ENCODE results near the gene AKR7A2. TPM values are rescaled to one million over a fixed set of nuclear protein-coding genes. Genes with fewer than 3 reads are reported as not detected.

AKR7A2 gene
- total RNA-seq, 2 experiments from 2014 or later = 42.9 to 43.4 TPM

DNA sequence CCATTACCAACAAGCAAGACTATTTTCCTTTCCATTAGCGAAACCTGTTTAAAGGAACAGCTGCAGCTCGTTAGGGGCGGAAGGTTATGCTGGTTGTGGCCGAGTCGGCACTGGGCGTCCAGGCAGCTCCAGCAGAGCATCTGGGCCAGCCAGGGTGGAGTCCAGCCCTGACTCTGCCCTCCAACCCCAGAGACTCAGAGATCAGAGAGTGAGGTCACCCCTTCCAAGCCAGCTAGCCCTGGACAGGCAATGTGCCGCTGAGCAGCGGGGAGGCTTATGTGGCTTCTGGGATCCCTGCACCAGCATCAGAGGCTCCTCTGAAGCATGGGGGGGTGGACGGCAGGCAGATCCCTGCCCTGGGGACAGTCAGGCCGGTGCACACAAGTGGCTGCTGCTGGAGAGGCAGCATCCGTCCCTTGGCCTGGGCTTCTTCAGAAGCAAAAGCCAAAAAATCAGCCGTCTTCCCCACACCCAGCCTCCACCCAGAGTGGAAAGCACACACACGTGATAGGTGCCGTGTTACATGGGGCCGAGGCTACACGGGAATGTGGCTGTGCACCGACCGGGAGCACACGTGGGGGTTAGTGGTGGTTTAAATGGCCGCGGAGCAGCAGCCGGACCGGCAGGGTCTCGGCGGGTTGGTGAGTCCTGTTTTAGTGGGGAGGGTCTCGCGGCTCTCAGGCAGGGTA, 30.3 kb upstream of the AKR7A2 start:
- Mint-ChIP-seq H3K27ac (no peak overlapping the region), H3K4me1 (ENCODE audit: low read depth) (peaks cover 7% of the 10 kb centered on the region), H3K36me3 (ENCODE audit: low read depth) (peaks cover 24% of the 10 kb centered on the region), H3K4me3 (no peak overlapping the region), H3K9me3 (no peaks in the 10 kb centered on the region), H3K27me3 (no peaks in the 10 kb centered on the region)
- DNase-seq (no peak), ATAC-seq (no peak)
- ChIA-PET POLR2A (interaction anchor here (0.6 to 0.8 kb wide), 2 partner anchors 91 to 433 kb away, joined by 3 read pairs; partner anchors contain the start of genes EMC1 and MRTO4), CTCF (interaction anchor here (0.7 to 2.7 kb wide), 14 partner anchors 9 to 319 kb away, joined by 3 to 10 read pairs (median 4); no protein-coding TSS in a partner anchor)
- TF ChIP-seq, protein P1, sequence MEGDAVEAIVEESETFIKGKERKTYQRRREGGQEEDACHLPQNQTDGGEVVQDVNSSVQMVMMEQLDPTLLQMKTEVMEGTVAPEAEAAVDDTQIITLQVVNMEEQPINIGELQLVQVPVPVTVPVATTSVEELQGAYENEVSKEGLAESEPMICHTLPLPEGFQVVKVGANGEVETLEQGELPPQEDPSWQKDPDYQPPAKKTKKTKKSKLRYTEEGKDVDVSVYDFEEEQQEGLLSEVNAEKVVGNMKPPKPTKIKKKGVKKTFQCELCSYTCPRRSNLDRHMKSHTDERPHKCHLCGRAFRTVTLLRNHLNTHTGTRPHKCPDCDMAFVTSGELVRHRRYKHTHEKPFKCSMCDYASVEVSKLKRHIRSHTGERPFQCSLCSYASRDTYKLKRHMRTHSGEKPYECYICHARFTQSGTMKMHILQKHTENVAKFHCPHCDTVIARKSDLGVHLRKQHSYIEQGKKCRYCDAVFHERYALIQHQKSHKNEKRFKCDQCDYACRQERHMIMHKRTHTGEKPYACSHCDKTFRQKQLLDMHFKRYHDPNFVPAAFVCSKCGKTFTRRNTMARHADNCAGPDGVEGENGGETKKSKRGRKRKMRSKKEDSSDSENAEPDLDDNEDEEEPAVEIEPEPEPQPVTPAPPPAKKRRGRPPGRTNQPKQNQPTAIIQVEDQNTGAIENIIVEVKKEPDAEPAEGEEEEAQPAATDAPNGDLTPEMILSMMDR (IDR thresholded peaks at IDR 0.05) = no peak
- intact Hi-C loops (cut with micrococcal nuclease) = loop anchor here (10.0 kb wide), 1 partner anchor 313 kb away; no protein-coding TSS in a partner anchor

DNA sequence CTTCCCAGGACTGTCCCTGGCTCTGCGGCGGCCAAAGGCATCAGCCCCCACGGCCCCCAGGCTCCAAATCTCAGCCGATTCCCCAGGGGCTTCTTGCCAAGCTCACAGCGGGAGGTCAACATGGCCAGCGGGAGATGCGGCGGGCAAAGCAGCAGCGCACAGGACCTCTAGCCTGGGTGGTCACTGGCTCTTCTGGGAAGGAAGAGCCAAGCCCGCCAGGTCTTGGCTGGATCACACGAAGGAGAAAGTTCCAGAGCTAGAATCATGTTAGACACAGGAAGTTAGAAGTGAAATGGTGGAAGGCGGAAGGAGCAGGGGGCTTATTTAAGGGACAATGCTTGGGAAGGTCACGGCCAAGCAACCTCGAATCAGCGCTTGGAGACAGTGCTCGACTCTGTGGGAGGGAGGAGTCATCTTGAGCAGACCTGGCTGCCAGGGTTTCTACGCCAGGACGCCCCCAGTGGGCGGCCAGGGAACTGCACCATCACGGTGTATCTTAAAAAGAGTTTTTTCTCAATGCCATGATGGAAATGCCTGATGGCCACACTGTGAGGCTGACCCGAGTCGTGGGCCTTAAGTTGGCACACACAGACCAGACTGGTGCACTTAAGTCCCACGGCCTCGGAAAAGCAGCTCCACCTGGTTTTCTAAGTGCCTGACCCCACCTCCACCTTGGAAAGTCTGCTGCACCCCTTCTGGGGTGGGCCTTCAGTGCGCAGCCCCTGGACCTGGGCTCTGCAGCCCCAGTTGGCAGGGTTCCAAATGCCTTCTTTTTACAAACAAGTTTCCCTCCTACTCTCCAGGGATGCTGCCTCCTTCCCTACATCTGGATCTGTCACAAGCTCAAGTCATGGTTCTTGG, 29.5 kb upstream of the AKR7A2 start:
- intact Hi-C loops (cut with micrococcal nuclease) = loop anchor here (10.0 kb wide), 1 partner anchor 313 kb away; no protein-coding TSS in a partner anchor
- ATAC-seq = peak; percentile 86
- DNase-seq = peak; percentile 88
- peaks cover 25% of the 10 kb centered on the region for H3K36me3 Mint-ChIP-seq (ENCODE audit: low read depth)
- ChIA-PET POLR2A (interaction anchor here (0.6 kb wide), 1 partner anchor 434 kb away, joined by 3 read pairs; no protein-coding TSS in a partner anchor), CTCF (interaction anchor here (0.5 to 2.7 kb wide), 18 partner anchors 8 to 319 kb away, joined by 3 to 10 read pairs (median 3); no protein-coding TSS in a partner anchor)
- no peaks in the 10 kb centered on the region for H3K9me3 Mint-ChIP-seq
- H3K27ac Mint-ChIP-seq = peak overlapping the region; percentile 57
- H3K4me3 Mint-ChIP-seq = no peak overlapping the region
- peaks cover 15% of the 10 kb centered on the region for H3K4me1 Mint-ChIP-seq (ENCODE audit: low read depth)
- H3K27me3 Mint-ChIP-seq = no peaks in the 10 kb centered on the region
- TF ChIP-seq, protein P1 (IDR thresholded peaks at IDR 0.05) = peak; percentile 92

GRCh38 chr1:19340387-19340937, 28.5 kb upstream of the AKR7A2 start:
- no peak overlapping the region for H3K27ac Mint-ChIP-seq
- ChIA-PET CTCF (interaction anchor here (0.9 to 2.7 kb wide), 5 partner anchors 19 to 313 kb away, joined by 3 to 7 read pairs (median 3); no protein-coding TSS in a partner anchor), POLR2A (no interaction called here)
- DNase-seq = no peak
- H3K27me3 Mint-ChIP-seq = no peaks in the 10 kb centered on the region
- H3K36me3 Mint-ChIP-seq (ENCODE audit: low read depth) = peaks cover 25% of the 10 kb centered on the region
- H3K4me1 Mint-ChIP-seq (ENCODE audit: low read depth) = peaks cover 22% of the 10 kb centered on the region
- TF ChIP-seq, protein P1 (IDR thresholded peaks at IDR 0.05) = no peak
- intact Hi-C loops (cut with micrococcal nuclease) = loop anchor here (10.0 kb wide), 1 partner anchor 314 kb away; no protein-coding TSS in a partner anchor
- no peak overlapping the region for H3K4me3 Mint-ChIP-seq
- H3K9me3 Mint-ChIP-seq = no peaks in the 10 kb centered on the region
- ATAC-seq = no peak

DNA sequence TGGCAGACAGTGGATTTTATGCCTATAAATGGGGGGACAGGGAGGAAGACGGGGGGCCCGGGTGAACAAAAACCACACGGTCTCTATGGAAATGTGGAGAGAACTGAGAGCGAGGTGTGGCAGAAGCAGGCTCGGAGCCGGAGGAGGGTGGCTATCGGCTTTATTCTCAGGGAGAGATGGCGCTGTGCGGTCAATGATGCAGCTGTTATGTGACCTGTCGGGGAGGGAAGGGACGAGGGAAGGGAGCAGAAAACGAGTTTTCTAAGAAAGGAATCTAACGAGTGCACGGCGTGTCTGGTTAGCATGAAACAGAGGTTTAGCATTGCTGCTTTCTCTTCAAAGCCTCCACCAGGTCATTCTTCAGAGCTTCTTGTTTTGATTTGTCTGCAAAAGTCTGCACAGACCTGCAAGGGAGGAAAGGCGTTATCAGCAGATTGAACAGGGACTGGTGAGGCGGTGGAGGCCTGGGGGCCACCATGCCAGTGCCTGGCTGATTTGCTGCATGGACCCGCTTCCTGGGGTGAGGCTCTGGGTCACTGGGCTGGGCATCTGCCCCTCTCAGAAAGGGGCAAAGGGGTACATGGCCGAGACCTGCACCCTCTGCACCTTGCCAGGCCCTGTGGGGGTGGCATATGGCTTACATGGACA, 27.4 kb upstream of the AKR7A2 start:
- Mint-ChIP-seq H3K36me3 (ENCODE audit: low read depth) (peaks cover 25% of the 10 kb centered on the region), H3K4me1 (ENCODE audit: low read depth) (peaks cover 22% of the 10 kb centered on the region), H3K27ac (no peak overlapping the region), H3K4me3 (no peak overlapping the region), H3K27me3 (no peaks in the 10 kb centered on the region), H3K9me3 (no peaks in the 10 kb centered on the region)
- ChIA-PET CTCF (interaction anchor here (1.1 kb wide), 2 partner anchors 8 to 243 kb away, joined by 3 read pairs; no protein-coding TSS in a partner anchor), POLR2A (no interaction called here)
- ATAC-seq (no peak), DNase-seq (no peak)
- intact Hi-C loops (cut with micrococcal nuclease) = no loop called here
- TF ChIP-seq, protein P1 (IDR thresholded peaks at IDR 0.05) = no peak

All from activated CD8-positive, alpha-beta T cell treated with anti-CD3 and anti-CD28 coated beads for 36 hours (primary cell).